DOHH2 (cell line): ENCODE results near the gene TAPBP.

Experiments used
- EZH2phosphoT487 ChIP-seq: fragments of 200-600 bp; sonication (generic); IDR thresholded peaks from 2 replicates; pipeline ENCODE4 v1.6.1; 2017; ENCODE audit warnings: borderline replicate concordance, mild to moderate bottlenecking, antibody characterized with exemption, low read length, moderate library complexity, mixed read lengths
- TF ChIP-seq, protein P1 (sequence below): fragments of 200-600 bp; sonication (generic); IDR thresholded peaks from one replicate; pipeline ENCODE4 v1.5.1; 2014; ENCODE audit warnings: antibody characterized with exemption, mild to moderate bottlenecking, low read depth, low read length; ENCODE audit not compliant: poor library complexity, severe bottlenecking

DNA sequence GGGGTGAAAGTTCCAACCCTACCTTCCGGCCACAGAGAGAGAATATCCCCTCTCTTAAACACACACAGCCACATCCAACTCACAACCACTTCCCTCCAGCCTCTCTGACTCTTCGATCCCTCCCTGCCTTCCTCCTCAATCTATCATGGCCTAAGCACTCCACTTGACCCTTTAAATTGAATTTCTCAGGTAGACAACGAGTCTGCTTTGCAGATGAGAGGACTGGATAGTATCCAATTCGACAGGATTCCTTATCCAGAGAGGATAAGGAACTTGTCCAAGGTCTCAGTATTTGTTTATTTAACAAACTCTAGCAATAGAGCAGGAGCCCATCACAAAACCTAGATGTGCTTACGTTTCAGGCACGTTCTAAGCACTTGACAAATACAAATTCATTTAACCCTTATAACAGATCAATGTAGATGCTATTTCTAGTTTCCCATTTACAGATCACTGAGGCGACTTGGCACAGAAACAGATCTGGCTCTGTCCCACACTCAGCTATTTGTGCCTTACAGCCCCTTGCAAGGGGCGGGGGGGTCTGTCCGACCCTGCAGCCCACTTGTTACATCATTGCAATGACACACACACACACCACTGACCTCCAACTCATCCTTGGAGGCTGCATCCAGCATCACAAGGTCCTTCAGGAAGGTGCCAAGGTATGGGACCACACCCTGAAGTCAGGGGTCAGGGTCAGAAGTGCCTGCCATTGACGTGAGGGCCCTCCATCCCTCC lies 19.6 kb downstream of the TAPBP start:
- TF ChIP-seq, protein P1, sequence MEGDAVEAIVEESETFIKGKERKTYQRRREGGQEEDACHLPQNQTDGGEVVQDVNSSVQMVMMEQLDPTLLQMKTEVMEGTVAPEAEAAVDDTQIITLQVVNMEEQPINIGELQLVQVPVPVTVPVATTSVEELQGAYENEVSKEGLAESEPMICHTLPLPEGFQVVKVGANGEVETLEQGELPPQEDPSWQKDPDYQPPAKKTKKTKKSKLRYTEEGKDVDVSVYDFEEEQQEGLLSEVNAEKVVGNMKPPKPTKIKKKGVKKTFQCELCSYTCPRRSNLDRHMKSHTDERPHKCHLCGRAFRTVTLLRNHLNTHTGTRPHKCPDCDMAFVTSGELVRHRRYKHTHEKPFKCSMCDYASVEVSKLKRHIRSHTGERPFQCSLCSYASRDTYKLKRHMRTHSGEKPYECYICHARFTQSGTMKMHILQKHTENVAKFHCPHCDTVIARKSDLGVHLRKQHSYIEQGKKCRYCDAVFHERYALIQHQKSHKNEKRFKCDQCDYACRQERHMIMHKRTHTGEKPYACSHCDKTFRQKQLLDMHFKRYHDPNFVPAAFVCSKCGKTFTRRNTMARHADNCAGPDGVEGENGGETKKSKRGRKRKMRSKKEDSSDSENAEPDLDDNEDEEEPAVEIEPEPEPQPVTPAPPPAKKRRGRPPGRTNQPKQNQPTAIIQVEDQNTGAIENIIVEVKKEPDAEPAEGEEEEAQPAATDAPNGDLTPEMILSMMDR: no peak
- no peak for TF ChIP-seq EZH2phosphoT487
